Brain microvascular endothelial cell (primary cell): ENCODE data around the gene XRCC5.

Experiments used
- DNase-seq: peaks from one replicate; pipeline ENCODE4 v3.0.0-alpha.2; 2020
- H3K27ac ChIP-seq: fragments of 250-450 bp; sonication (Bioruptor Pico); 2 replicates; pipeline ENCODE4 v1.5.1; 2020; ENCODE audit warnings: mild to moderate bottlenecking, moderate library complexity
- H3K27me3 ChIP-seq: fragments of 250-450 bp; sonication (Bioruptor Pico); replicated peaks from 2 replicates; pipeline ENCODE4 v1.5.1; 2020; ENCODE audit warnings: mild to moderate bottlenecking
- H3K36me3 ChIP-seq: fragments of 250-450 bp; sonication (Bioruptor Pico); replicated peaks from 2 replicates; pipeline ENCODE4 v1.5.1; 2020; ENCODE audit warnings: mild to moderate bottlenecking
- H3K4me3 ChIP-seq: 2 replicates; pipeline ENCODE4 v1.5.1; 2011; ENCODE audit warnings: low read depth, mild to moderate bottlenecking, control low read depth, low read length, moderate library complexity
- in situ Hi-C: cut with HindIII; loops from 2 replicates; pipeline ENCODE4 v1.10.0; 2017; ENCODE audit warnings: low sequenced_read_pairs, low pct_ligation_motif_present
- TF ChIP-seq, protein P1 (sequence below): IDR thresholded peaks from 2 replicates; pipeline ENCODE4 v1.5.1; 2011; ENCODE audit warnings: low read depth, mild to moderate bottlenecking, moderate library complexity, low read length, control low read depth, inconsistent platforms; ENCODE audit errors: missing control alignments

Gene XRCC5

DNA sequence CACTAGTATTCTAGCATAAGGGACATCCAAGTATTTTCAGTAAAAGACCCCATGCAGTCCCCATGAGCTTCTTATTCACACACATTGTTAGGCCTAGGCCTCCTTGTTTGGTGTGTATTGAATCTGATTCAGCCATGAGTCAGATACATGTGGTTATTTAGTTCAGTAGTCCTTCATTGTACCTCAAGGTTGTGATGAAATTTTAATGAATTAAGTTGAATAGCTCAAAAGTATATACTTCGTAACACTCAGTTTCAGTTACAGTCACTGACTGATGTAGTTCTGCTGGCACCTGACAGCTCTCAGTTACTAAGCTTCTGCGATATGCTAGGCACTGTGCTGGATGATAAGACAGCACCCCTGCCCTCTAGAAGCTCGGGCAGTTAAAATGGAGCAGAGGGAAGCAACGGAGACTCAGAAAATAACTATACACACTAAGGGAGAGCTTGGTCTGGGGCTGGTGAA, 86.4 kb downstream of the XRCC5 start:
- Histone ChIP-seq H3K36me3 (peaks cover 38% of the 10 kb centered on the region), H3K4me3 (no peak overlapping the region), H3K27ac (peak overlapping the region; percentile 76), H3K27me3 (no peaks in the 10 kb centered on the region)
- TF ChIP-seq, protein P1, sequence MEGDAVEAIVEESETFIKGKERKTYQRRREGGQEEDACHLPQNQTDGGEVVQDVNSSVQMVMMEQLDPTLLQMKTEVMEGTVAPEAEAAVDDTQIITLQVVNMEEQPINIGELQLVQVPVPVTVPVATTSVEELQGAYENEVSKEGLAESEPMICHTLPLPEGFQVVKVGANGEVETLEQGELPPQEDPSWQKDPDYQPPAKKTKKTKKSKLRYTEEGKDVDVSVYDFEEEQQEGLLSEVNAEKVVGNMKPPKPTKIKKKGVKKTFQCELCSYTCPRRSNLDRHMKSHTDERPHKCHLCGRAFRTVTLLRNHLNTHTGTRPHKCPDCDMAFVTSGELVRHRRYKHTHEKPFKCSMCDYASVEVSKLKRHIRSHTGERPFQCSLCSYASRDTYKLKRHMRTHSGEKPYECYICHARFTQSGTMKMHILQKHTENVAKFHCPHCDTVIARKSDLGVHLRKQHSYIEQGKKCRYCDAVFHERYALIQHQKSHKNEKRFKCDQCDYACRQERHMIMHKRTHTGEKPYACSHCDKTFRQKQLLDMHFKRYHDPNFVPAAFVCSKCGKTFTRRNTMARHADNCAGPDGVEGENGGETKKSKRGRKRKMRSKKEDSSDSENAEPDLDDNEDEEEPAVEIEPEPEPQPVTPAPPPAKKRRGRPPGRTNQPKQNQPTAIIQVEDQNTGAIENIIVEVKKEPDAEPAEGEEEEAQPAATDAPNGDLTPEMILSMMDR: no peak
- DNase-seq: peak; percentile 67
- in situ Hi-C loops: no loop called here

DNA sequence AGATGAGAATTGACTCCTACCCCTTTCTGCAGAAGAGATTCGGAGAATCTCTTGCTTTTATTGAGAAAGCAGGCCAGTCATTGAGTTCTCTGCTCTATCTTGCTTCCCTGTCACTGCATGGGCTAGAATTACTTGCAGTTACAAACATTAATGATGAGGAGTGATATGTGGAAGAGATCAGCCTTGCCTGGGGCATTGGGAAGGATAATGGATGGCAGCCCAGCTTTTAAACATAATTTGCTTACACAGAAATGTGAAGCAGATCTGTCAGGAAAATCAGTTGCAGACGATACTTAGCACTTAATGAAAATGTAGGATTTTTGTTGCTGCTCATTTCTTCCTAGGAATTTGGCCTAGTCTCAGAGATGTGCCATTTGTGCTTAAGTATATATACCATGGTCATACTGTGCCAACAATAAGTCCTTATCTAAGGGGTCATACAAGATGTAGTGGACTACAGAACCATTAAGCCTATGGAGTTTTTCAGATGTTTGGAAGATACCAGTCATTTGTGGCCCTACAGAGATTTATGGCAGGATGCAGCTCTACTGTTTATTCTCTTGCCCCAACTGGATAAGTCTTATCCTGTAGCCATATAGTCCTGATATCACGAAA, 92.7 kb downstream of the XRCC5 start:
- Histone ChIP-seq H3K27me3 (no peaks in the 10 kb centered on the region), H3K27ac (no peak overlapping the region), H3K4me3 (no peak overlapping the region), H3K36me3 (peaks cover 80% of the 10 kb centered on the region)
- in situ Hi-C loops: no loop called here
- TF ChIP-seq, protein P1: no peak
- DNase-seq: no peak

DNA sequence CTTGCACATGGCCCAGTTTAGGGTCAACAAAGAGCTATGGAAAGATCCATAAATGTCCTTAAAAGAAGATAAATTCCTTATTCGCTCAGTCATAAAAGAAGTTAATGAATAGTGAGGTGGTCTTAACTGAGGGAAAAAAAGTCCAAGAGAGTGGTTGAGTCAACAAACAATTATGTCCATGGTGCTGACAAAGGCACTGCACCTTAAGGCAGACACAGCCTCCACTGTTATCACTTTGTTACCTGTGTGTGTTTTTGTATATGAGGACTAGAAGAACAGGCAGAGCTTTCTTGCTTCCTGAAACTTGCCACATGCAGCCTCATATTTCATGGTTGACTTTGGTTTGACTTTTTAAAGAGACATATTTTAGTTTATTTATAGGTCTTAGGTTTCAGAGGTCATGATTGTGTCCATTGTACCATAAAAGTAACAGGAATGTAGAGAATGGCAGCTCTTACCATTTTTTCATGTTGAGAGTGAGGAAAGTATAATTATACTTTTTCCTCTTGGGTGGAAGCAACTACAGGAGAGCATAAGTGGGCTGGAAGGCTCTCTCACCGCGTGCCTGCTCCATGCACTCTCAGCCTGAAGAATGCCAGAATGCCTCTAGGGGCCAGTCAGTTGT, 93.6 kb downstream of the XRCC5 start:
- in situ Hi-C loops: no loop called here
- no peak for DNase-seq
- H3K36me3 ChIP-seq: peaks cover 80% of the 10 kb centered on the region
- H3K4me3 ChIP-seq: no peak overlapping the region
- H3K27ac ChIP-seq: no peak overlapping the region
- TF ChIP-seq, protein P1: no peak
- H3K27me3 ChIP-seq: no peaks in the 10 kb centered on the region

DNA sequence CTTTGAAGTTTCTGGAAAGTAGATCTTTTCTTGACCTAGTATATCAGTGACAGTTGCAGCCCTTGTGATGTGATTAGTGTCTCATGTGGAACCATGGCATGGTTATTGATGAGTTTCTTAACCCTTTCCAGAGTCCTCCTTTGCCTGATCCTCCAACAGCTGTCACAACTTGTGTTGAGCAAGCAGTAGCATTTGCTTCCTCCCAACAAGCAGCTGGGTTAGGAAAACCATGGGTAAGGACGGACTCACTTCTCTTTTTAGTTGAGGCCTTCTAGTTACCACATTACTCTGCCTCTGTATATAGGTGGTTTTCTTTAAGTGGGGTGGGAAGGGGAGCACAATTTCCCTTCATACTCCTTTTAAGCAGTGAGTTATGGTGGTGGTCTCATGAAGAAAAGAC, 96.3 kb downstream of the XRCC5 start:
- in situ Hi-C loops: no loop called here
- DNase-seq: no peak
- TF ChIP-seq, protein P1: no peak
- H3K4me3 ChIP-seq: no peak overlapping the region
- peaks cover 71% of the 10 kb centered on the region for H3K36me3 ChIP-seq
- H3K27me3 ChIP-seq: no peaks in the 10 kb centered on the region
- H3K27ac ChIP-seq: no peak overlapping the region

DNA sequence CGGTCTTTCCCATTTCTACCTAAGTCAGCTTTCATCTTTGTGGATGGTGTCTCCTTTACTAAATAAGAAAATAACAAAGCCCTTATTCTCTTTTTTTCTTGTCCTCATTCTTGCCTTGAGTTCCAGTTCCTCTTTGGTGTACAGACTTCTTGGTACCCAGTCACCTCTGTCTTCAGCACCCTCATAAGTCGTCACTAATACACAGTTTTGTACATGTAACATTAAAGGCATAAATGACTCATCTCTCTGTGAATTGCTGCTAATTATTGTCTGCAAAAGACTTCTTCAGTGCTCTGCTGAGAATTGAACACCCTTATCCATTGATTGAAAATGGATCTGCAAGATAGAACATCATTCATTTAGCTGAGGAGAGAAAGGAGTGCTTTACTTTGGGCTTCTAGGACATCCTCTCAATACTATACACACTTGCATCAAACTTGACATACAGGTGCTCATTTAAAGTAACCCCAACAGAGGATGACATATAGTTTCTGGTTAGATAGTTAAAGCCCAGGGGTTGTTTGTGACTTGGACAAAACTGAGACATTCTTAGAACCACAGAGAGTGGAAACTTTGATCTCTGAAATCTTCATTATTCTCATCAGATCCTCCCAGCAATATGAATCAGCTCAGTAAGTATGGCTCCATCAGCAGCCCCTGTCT, 97.0 kb downstream of the XRCC5 start:
- Histone ChIP-seq H3K27me3 (no peaks in the 10 kb centered on the region), H3K4me3 (no peak overlapping the region), H3K27ac (no peak overlapping the region), H3K36me3 (peaks cover 66% of the 10 kb centered on the region)
- DNase-seq: no peak
- in situ Hi-C loops: no loop called here
- TF ChIP-seq, protein P1: no peak
